Measurements from ENCODE around the gene DEPDC5.
A peak's percentile ranks its signal among the peaks of the same experiment; 100 is the strongest.
"Not testable (repeated sequence)": the region's sequence is repeated elsewhere in the genome, so short reads cannot be mapped to it uniquely, and the experiment has no call there.

DEPDC5 gene

DNA sequence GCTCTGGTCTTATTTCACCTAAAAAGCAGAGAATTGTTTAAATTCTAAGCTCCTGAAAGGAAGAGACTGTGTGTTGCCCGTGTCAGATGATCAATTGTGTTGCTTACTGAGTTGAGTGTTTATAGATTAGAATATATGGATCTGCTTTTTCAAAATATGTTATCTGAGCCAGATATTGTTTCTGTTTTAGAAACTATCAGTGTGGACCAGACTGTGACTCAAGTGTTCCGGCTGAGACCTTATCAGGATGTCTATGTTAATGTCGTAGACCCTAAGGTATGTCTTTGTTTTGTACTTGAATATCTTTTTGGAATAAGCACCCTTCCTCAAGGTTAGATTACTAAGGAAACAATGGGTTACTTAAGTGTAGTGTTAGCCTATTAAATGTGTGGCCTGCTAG, 11.0 kb downstream of the DEPDC5 start:
- TF ChIP-seq, protein P1, sequence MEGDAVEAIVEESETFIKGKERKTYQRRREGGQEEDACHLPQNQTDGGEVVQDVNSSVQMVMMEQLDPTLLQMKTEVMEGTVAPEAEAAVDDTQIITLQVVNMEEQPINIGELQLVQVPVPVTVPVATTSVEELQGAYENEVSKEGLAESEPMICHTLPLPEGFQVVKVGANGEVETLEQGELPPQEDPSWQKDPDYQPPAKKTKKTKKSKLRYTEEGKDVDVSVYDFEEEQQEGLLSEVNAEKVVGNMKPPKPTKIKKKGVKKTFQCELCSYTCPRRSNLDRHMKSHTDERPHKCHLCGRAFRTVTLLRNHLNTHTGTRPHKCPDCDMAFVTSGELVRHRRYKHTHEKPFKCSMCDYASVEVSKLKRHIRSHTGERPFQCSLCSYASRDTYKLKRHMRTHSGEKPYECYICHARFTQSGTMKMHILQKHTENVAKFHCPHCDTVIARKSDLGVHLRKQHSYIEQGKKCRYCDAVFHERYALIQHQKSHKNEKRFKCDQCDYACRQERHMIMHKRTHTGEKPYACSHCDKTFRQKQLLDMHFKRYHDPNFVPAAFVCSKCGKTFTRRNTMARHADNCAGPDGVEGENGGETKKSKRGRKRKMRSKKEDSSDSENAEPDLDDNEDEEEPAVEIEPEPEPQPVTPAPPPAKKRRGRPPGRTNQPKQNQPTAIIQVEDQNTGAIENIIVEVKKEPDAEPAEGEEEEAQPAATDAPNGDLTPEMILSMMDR (IDR thresholded peaks at IDR 0.05), result no peak
- no peak for DNase-seq
- no peak overlapping the region for H3K4me3 Mint-ChIP-seq
- no peaks in the 10 kb centered on the region for H3K4me1 Mint-ChIP-seq
- H3K27me3 Mint-ChIP-seq (ENCODE audit: low read depth, poor library complexity), result no peaks in the 10 kb centered on the region
- H3K36me3 Mint-ChIP-seq (ENCODE audit: low read depth), result peaks cover 60% of the 10 kb centered on the region
- no peak overlapping the region for H3K27ac Mint-ChIP-seq
- no peaks in the 10 kb centered on the region for H3K9me3 Mint-ChIP-seq

DNA sequence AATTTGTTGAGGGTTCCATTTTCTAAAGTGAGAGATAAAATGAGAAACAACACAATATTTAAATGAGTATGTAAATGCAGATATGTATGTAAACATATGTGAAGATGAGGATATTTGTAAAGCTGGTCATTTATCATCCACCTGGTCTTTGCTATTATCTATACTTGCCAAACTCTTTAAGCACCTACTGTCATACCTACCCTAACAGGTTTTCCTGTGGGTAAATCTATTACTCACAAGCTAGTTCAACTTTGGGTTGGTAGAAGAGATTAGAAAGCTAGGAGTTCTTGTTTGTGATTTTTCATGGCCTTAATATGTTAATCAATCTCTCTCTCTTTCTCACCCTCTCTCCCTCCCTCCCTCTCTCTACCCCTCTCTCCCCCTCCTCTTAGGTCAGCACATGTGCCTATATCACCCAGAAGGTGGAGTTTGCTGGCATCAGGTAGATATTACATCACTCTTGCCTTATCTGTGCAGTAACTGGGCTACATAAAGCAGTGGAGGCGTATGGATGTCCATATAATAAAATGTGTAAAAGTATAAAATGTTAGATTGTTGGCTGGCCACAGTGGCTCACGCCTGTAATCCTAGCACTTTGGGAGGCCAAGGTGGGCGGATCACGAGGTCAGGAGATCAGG, 14.7 kb downstream of the DEPDC5 start:
- Mint-ChIP-seq H3K4me3 (no peak overlapping the region), H3K9me3 (no peaks in the 10 kb centered on the region), H3K27ac (no peak overlapping the region), H3K4me1 (no peaks in the 10 kb centered on the region), H3K36me3 (ENCODE audit: low read depth) (peaks cover 45% of the 10 kb centered on the region), H3K27me3 (ENCODE audit: low read depth, poor library complexity) (no peaks in the 10 kb centered on the region)
- DNase-seq, result no peak
- TF ChIP-seq, protein P1 (IDR thresholded peaks at IDR 0.05), result no peak

DNA sequence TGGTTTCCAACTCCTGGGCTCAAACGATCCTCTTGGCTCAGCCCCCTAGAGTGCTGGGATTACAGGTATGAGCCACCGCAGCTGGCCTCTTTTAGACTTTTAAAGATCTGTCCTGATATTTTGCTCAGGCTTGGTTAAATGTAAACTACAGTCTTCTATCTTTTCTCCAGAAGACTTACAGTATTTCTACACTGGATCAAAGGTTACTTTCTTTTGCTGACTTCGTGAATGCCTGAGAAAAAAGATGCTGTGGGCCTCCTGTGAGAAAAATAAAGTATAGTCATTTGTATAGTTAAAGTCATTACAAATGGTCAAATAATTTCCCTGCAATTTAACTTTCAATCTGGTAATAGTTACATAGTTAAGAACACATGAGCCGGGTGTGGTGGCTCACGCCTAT, 19.6 kb downstream of the DEPDC5 start:
- no peaks in the 10 kb centered on the region for H3K27me3 Mint-ChIP-seq (ENCODE audit: low read depth, poor library complexity)
- H3K27ac Mint-ChIP-seq, result peak overlapping the region; percentile 36
- DNase-seq, result no peak
- H3K9me3 Mint-ChIP-seq, result no peaks in the 10 kb centered on the region
- no peak overlapping the region for H3K4me3 Mint-ChIP-seq
- H3K36me3 Mint-ChIP-seq (ENCODE audit: low read depth), result peaks cover 35% of the 10 kb centered on the region
- TF ChIP-seq, protein P1 (IDR thresholded peaks at IDR 0.05), result no peak
- H3K4me1 Mint-ChIP-seq, result no peaks in the 10 kb centered on the region

DNA sequence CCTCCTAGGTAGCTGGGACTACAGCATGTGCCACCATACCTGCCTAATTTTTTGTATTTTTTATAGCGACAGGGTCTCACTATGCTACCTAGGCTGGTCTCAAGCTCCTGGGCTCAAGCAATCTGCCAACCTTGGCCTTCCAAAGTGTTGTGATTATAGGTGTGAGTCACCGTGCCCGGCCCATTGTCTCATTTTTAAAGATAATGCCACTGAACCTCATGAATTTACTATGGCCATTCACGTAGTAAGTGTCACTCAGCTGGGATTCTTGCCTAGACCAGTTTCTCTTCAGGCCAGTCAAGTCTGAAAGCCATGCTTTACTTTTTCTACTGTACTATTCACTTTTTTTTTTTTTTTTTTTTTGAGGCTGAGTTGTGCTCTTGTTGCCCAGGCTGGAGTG, 22.4 kb downstream of the DEPDC5 start:
- peaks cover 37% of the 10 kb centered on the region for H3K36me3 Mint-ChIP-seq (ENCODE audit: low read depth)

DNA sequence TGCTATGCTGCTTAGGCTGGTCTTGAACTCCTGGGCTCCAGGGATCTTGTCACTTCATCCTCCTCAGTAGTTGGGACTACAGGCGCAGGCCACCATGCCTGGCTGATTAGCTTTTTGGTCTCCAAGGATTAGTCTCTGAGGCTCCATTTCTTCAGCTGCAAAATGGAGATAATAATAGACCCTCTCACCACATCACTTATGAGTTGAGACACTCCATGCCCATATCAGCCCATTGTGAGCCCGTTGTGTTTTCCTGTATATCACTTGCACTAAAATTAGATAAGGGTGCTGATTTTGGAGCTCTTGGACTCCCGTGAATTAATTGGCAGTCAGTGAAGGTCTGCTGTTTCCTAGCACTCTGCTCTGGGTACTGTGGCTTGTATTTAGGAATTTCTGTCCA, 36.0 kb downstream of the DEPDC5 start:
- Mint-ChIP-seq H3K27ac (no peak overlapping the region), H3K9me3 (no peaks in the 10 kb centered on the region), H3K27me3 (ENCODE audit: low read depth, poor library complexity) (no peaks in the 10 kb centered on the region), H3K4me3 (no peak overlapping the region), H3K36me3 (ENCODE audit: low read depth) (peaks cover 34% of the 10 kb centered on the region), H3K4me1 (no peaks in the 10 kb centered on the region)
- DNase-seq, result no peak
- TF ChIP-seq, protein P1 (IDR thresholded peaks at IDR 0.05), result no peak

More for the DNA sequence above, 22.4 kb downstream of the DEPDC5 start:
- Mint-ChIP-seq H3K9me3 (no peaks in the 10 kb centered on the region), H3K27me3 (ENCODE audit: low read depth, poor library complexity) (no peaks in the 10 kb centered on the region), H3K4me1 (no peaks in the 10 kb centered on the region), H3K4me3 (no peak overlapping the region), H3K27ac (no peak overlapping the region)
- no peak for DNase-seq
- TF ChIP-seq, protein P1 (IDR thresholded peaks at IDR 0.05), result no peak

DNA sequence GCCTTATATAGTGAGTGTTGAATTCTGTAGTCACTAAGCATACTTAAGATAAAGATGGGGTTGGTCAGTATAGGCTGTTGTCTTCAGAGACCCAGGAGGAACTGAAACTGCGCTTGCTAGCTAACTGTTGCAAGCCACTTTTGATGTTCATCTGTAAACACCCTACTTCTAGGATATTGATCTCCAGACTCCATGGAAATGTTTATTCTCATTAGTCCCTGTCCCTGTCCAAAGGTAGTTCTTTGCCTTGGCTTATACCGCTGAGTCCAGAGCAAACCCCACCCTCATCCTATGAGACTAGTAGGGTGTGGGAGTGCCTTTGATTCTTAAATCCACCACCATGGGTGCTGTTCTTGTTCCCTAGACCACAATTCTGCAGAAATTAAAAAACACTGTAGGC, 36.4 kb downstream of the DEPDC5 start:
- Mint-ChIP-seq H3K4me3 (no peak overlapping the region), H3K27ac (no peak overlapping the region), H3K9me3 (no peaks in the 10 kb centered on the region), H3K36me3 (ENCODE audit: low read depth) (peaks cover 30% of the 10 kb centered on the region), H3K27me3 (ENCODE audit: low read depth, poor library complexity) (no peaks in the 10 kb centered on the region), H3K4me1 (no peaks in the 10 kb centered on the region)
- DNase-seq, result no peak
- TF ChIP-seq, protein P1 (IDR thresholded peaks at IDR 0.05), result no peak

DNA sequence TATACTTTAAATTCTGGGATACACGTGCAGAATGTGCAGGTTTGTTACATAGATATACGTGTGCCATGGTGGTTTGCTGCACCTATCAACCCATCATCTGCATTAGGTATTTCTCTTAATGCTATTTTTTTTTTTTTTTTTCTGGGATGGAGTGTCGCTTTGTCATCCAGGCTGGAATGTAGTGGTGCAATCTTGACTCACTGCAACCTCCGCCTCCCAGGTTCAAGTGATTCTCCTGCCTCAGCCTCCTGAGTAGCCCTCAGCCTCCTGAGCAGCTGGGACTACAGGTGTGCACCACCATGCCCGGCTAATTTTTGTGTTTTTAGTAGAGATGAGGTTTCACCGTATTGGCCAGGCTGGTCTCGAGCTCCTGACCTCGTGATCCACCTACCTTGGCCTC, 45.5 kb downstream of the DEPDC5 start:
- H3K4me3 Mint-ChIP-seq; H3K27me3 Mint-ChIP-seq (ENCODE audit: low read depth, poor library complexity); H3K4me1 Mint-ChIP-seq; H3K27ac Mint-ChIP-seq; H3K9me3 Mint-ChIP-seq; DNase-seq: not testable (repeated sequence)
- H3K36me3 Mint-ChIP-seq (ENCODE audit: low read depth), result peaks cover 50% of the 10 kb centered on the region
